ENCODE data around the gene KRT83.
"Not testable (repeated sequence)": the region's sequence is repeated elsewhere in the genome, so short reads cannot be mapped to it uniquely, and the experiment has no call there.

The KRT83 gene

GRCh38 chr12:52307836-52308805 lies 13.1 kb downstream of the KRT83 start:
- DNase-seq = peak; percentile 39

DNA sequence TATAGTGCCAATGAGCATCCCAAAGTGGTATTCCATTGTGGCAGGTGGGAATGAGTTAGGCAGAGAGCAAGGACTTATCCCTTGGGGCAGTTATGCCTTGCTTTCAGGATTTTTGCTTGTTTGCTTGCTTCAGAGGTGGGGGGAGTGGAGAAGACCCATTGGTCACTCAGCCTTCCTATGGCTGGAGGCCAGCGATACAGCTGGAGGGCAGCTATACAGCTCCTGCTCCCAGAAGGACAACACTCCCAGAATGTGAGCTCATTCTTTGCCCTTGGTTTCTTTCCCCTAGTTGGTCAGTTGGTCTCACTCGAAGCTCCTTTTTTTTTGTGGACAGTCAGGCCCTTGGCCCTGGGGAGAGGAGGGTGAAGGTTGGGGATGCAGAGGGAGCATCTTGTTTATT lies 14.5 kb downstream of the KRT83 start:
- DNase-seq = no peak

DNA sequence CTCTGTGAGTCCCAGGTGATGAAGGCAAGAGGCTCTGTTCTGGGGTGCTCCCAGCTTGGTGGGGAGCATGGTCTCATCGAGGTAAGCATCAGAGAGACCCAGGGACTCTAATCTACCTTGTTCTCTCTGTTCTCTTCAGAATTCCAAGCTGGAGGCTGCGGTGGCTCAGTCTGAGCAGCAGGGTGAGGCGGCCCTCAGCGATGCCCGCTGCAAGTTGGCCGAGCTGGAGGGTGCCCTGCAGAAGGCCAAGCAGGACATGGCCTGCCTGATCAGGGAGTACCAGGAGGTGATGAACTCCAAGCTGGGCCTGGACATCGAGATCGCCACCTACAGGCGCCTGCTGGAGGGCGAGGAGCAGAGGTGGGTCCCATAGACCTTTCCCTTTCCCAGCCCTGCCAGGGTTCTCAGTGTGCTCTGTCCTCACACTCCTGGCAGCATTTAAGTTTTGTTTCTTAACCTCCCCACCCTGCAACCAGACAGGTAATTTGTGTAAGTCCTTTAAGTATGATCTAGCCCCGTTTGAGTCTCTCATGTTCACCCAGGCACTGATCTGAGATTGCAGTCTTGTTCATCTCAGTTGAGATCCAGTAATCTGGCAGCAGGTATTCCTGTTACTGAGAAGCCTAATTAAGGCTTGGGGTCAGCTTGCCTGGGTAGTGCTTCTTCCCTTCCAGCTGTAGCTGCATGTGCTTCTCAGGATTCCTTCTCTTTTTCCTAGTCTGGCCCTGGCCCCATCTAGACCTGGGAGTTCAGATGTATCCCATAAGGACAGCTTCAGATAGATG lies 15.1 kb downstream of the KRT83 start:
- DNase-seq = no peak

DNA sequence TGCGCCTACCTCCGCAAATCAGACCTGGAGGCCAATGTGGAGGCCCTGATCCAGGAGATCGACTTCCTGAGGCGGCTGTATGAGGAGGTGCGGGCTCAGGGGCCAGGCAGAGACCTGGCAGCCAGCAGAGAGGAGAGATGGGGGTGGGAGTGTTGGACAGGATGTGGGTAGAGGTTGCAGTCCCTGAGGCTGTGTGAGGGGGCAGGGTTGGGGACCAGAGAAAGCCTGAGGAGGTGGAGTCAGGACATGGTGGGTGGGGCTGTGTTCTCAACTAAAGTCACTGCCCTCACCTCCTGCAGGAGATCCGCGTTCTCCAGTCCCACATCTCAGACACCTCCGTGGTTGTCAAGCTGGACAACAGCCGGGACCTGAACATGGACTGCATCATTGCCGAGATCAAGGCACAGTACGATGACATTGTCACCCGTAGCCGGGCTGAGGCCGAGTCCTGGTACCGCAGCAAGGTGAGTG lies 16.2 kb downstream of the KRT83 start:
- not testable (repeated sequence) for DNase-seq

GRCh38 chr12:52302242-52302914 lies 18.8 kb downstream of the KRT83 start:
- DNase-seq = not testable (repeated sequence)

- DNase-seq = not testable (repeated sequence)
Observed at GRCh38 chr12:52301721-52302120, 19.5 kb downstream of the KRT83 start.

- no peak for DNase-seq
Observed at GRCh38 chr12:52300796-52301691, 20.2 kb downstream of the KRT83 start.

DNA sequence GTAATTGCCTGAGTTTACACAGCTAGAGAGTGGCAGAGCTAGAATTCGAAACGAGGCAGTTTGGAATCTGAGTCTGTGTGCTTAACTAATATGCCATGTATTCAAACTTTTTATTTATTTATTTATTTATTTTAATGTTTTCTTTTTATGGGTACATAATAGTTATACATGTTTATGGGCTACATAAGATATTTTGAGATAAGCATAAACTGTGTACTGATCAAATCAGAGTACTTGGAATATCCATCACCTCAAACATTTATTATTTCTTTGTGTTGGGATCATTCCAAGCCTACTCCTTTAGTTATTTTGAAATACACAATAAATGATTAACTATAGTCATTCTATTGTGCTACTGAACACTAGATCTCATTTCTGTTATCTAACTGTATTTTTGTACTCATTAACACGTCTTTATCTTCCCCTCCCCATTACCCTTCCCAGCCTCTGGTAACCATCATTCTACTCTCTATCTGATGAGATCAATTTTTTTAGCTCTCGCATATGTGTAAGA lies 22.5 kb downstream of the KRT83 start:
- no peak for DNase-seq

GRCh38 chr12:52296572-52297215 lies 24.5 kb downstream of the KRT83 start:
- no peak for DNase-seq

- no peak for DNase-seq
Observed at GRCh38 chr12:52295663-52296062, 25.5 kb downstream of the KRT83 start.

GRCh38 chr12:52294803-52295202 lies 26.4 kb downstream of the KRT83 start:
- no peak for DNase-seq

DNA sequence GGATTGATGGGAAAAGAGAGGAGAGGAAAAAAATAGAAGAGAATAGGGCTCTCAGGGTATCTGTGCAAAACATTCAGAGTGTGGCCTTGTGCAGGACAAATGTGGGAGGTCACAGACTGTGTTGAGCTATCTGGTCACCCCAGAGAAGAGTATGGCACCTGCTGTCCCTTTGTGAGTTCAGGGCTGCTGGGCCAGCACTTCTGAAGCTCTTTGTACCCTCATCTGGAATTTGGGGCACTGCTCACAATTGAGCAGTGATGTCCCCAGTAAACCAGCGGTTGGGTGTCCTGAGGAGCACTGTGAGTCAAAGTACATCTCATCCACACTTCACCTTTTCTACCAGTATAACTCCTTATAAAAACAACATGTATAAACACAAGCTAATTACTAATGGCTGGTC lies 27.3 kb downstream of the KRT83 start:
- DNase-seq = no peak

DNA sequence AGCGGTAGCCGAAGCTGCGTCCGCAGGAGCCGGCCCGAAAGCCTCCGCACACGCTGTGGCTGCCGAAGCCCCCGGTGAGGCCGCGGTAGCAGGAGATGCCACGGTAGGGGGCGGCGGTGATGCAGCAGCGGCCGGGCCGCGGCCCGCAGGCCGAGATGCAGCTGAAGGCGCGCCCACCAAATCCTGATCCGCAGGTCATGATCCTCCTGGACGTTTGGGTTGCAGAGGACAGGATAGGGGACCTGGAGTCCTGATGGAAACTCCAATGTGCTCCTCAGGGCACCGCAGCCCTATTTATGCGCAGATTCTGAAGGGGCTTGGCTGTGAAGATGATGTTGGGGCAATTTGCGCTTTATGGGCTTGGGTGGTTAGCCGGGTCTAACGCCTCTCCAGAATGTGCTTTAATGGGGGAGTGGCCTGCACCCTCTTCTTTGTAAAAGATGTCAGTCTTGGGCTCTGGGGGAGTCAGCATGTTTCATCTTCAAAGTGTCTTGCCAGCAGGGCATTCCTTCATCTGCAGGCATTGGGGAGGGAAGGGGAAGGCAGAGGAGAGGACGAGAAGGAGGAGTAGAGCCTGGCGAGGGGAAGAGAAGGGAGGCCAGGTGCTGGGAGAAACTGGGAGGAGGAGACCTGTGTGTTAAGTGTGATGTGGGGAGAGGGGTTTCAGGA lies 29.8 kb downstream of the KRT83 start, which contains the start of gene KRT81:
Gene KRT81, minus strand, starts transcription at position 268 of the 669 bp plus-strand sequence. Its CDS starts 69 bp downstream, at position 199.
- no peak for DNase-seq

DNA sequence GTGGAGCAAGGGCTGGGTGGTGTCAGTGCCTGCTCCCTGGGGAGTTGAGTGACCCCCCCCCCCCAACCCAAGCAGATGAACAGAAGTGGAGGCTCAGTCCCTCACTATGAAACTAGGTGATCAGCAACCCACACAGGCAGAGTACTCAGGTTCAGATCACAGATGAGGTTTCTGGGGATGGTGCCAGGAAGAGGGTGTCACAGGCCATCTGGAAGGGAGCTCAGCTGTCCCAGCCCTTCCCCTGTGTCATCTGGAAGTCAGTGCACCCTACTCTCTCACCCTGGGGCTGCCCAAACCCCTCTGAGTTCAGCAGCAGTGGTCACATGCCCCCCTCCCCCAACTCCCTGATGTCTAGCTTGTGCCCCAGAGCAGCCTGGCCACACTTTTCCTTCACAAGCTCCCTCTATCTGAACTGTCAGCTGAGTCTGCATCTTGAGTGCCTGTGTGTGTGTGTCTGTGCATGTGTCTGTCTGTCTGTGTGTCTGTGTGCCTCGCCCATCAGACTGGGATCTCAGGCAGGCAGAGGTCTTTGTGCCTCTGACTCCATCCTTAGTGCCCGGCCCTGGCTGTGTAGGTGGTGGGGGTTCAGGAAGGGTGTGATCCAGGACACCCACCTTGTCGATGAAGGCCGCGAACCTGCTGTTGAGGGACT lies 30.6 kb downstream of the KRT83 start:
- DNase-seq = not testable (repeated sequence)

- DNase-seq = not testable (repeated sequence)
Observed at GRCh38 chr12:52287816-52288805, 33.1 kb downstream of the KRT83 start.

- DNase-seq = not testable (repeated sequence)
Observed at GRCh38 chr12:52286857-52287785, 34.1 kb downstream of the KRT83 start.

DNA sequence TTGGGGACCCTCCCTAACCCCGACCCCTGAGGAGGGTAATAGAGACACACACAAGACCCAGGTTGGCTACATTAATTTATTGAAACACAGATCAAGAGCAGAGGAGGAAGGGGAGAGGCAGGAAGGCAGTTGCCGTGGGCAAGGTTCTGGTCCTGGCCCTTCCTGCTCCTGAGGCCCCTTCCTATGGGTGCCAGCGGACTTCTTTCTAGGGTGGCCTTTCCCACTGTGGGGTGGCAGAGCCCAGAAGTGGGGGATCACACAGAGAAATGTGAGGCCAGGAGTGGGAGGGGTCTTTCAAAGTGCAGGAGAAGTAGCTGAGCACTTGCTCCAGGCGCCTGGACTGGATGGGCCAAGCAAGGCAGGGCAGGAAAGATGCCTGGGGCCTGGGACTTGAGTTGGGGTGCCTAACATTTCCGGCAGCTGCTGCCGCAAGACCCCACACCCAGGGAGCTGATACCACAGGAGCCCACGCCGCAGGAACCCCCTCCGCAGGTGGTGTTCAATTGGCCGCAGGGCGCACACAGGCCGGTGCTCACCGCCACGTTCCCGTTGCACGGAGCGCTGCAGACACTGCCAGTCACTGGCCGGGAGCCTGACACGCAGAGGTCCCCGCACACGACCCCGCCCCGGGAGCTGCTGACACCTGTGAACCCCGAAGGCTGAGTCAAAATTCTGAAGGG lies 35.2 kb downstream of the KRT83 start:
- no peak for DNase-seq
